Amniotic epithelial cell (primary cell): ENCODE measurements around the gene CDRT15L2.
"Not testable (repeated sequence)": the region's sequence is repeated elsewhere in the genome, so short reads cannot be mapped to it uniquely, and the experiment has no call there.

Experiments
- DNase-seq: peaks from one replicate; pipeline ENCODE4 v3.0.0-alpha.2; 2010; ENCODE audit warnings: low read depth

The CDRT15L2 gene

DNA sequence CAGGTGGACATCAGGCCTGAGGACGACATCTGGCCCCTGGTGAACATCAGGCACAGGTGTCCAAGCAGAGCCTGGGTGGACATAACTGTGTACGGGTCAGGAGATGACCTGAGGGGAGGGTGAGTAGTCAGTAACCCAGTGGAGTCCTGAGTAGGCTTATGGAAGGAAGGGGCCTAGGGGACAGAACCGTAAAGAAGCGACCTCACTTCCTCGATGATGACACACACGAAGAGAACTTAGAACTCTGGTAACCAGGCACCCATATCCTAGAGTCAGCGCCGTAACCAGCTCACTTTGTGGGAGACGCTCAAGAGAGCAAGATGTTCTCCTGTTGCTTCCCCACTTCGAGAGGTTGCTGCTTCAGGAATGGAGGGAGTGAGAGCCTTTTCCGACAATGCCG is at the start of gene CDRT15L2:
Gene CDRT15L2, plus strand, starts transcription at position 301 of the 400 bp plus-strand sequence. Its CDS starts 20 bp downstream, at position 321.
- DNase-seq: not testable (repeated sequence)

DNA sequence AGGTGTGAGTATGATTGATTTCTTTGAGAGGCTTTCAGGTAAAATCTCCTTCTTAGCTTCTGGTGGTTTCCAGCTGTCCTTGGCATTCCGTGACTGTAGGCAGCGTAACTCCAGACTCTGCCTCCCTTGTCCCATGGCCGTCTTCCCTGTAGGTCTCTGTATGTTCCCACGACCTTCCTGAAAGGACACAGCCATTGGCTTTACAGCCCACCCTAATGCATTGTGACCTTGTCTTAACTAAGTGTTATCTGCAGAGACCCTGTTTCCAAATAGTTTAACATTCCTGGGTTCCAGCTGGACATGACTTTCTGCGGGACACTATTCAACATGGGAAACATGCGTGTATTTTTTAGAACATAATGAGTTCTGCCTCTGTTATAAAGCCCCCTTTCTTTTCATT is 49.4 kb upstream of the CDRT15L2 start:
- not testable (repeated sequence) for DNase-seq

DNA sequence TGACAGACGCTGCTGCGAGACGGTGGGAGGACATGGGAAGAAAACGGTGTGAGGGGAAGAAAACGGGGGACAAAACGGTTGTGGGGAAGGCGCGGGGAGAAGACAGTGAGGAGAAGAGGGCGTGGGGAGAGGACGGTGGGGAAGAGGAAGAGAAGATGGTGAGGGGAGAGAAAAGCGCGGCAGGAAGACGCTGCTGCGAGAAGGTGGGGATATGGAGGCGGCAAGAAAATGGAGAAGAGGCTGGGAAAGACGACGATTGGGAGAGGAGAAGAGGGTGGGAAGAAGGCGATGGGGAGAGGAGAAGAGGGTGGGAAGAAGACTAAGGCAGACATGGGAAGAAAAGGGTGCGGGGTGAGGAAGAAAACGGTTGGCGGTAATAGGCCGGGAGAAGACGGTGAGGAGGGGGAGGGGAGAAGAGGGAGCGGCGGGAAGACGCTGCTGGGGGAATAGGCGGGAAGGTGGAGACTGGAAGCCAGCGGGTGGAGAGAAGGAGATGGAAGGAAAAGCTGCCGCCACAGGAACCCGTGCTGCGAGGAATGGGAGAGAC is 46.9 kb upstream of the CDRT15L2 start:
- DNase-seq: peak; percentile 45

DNA sequence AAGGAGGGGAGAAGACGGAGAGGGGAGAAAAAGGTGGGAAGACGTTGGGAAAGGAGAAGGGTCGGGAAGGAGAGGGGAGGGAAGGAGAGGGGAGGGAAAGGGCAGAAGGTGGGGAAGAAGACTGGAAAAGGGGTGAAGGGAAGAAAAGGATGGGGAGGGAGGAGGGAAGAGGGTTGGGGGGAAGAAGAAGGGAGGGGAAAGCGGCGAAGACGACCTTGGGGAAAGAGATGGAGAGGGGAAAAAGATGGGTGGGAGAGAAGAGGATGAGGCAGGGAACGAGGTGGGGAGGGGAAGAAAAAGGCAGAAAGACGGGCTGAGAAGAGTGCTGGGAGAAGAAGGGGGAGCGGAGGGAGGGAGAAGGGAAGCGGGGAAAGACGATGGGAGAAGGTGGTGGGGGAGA is 46.3 kb upstream of the CDRT15L2 start:
- peak; percentile 22 for DNase-seq

DNA sequence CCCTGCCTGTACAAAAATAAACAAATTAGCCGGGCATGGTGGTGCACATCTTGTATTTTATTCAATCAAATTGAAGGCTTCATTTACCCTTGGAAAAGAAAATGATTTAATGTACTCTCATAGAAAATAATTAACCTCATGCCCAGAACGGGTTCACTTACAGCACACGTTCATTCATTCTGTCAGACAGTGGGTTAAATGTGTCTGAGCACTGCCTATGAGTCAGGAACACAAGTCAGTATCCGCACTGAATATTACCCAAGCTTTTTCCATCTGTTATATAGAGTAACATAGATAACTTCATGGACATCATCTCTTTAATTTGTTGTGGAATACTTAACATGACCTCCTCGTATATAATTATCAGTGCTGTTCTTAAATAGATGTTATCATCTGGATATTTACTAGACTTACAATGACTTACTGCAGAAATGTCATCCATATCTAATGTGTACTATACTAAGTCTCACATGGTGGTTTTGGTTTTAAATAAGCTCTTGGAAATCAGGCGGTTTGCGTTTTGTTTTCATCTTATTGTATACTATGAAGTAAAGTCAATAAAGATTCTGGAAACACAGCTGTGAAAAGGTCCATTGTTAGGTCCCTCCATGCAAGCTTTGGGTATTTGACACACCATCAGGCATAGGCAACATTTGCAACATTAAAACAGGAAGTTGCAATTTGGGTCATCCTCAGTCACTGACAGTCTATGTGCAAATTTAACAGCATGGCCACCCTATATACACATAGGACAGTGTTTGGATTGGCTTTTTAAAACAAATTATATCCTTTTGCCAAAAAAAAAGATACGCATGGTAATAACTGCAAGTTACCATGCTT is 44.6 kb upstream of the CDRT15L2 start:
- DNase-seq: peak; percentile 46

DNA sequence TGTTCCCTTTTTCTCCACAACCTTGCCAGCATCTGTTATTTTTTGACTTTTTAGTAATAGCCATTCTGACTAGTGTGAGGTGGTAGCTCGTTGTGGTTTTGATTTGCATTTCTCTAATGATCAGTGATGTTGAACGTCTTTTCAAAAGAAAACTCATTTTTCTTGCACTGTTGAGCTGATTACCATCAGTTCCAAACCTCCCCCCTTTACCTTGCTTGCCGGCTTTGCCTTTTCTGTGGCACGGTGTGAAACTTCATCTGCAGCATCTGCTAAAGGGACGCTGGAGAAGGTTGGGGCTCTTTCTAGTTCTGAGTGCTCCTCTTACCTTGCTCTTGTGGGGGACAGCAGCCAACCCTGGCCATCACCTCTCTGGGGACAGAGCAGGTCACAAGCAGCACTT is 39.1 kb upstream of the CDRT15L2 start:
- not testable (repeated sequence) for DNase-seq

DNA sequence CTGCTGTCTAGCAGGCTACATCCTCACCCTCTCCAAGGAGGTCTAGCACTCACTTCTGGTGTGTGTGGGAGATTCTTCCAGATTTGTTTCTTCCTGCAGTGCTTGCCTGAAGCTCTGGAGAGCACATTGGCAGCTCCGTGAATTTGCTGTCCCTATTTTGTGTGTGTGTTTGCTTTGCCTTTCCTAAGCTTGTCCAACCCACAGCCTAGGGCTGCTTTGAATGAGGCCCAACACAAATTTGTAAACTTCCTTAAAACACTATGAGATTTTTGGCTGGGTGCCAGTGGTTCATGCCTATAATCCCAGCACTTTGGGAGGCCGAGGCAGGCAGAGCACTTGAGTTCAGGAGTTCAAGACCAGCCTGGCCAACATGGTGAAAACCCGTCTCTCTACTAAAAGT is 38.7 kb upstream of the CDRT15L2 start:
- DNase-seq: not testable (repeated sequence)

DNA sequence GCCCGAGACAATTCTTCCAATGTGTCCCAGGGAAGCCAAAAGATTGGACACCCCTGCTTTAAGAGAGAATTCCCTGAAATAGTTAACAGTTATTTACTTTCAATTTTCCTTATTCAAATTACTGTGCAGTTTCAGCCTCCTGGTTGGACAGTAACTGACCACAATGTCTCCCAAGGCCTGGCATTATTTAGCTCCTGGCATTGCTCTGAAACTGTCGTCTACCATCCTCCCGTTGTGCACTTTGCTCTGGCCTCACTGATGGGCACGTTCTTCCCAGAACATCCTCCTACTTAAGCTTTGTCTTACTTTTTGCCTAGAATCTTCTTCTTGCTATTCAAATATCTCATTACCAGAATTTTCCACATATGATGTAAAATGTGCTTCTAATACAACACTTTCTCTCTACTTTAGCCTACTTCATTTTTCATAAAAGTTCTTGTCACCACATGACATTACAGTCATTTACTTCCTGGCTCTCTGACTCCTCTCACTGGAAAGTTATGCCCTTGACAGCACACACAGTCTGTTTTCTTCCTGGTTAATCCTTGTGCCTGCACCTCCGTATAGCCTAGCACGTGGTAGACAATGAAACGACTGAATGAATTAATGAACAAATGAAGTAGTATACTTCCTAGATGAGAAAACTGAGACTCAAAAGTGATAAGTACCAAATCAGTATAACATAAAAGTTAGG is 37.5 kb upstream of the CDRT15L2 start:
- DNase-seq: peak; percentile 24

DNA sequence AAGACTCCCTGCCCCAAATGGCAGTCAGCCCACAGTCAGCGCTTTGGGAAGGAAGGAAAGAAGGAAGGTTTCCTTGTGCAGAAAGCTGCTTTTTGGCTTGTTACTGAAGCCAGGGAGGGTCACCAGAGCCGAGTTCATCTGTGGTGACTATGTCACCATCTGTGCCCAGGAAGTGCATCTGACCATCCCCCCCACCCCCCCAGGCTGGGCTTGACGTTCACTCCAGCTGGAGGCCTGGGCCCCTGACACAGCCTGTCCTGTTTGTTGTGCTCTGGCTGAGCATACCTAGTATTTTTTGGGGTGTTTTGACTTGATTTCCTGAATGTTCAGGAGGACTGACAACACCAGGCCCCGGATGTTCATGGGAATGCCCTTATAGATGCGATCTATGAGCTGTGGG is 31.6 kb upstream of the CDRT15L2 start:
- DNase-seq: not testable (repeated sequence)

DNA sequence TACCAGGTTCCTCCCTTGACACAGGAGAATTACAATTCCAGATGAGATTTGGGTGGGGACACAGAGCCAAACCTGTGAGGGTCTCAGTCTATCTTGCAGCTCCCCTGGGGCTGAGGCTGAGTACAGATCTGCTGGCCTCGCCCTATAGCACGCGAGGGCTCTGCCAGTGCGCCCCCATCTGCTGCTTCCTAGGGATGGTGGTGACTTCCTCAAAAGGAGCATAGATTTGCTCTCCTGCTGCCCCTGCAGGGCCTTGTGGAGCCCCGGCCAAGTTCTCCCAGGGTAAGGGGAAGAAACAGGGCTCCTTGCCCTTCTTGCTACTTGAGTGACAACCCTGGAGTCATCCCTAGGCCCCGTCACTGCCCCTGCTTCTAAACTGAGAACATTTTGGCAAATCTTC is 26.6 kb upstream of the CDRT15L2 start:
- DNase-seq: not testable (repeated sequence)

DNA sequence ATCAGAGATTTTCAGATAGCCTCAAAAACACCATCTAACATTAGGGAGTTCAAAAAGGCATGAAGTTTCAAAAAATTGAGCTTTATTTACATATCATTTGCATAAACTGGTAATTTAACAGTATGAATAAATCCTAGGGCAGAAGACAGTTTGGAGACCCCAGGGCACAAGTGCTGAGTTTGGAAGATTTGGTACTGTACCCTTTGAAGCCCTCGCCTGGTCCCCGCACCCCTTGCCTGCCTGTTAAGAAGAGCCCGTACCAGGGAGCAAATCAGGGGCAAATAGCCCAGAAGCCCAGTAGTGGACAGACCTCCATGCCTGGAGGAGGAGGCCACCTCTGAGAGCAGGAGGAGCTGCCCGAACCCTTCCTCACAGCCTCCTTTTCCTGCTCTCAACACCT is 24.8 kb upstream of the CDRT15L2 start:
- DNase-seq: not testable (repeated sequence)

DNA sequence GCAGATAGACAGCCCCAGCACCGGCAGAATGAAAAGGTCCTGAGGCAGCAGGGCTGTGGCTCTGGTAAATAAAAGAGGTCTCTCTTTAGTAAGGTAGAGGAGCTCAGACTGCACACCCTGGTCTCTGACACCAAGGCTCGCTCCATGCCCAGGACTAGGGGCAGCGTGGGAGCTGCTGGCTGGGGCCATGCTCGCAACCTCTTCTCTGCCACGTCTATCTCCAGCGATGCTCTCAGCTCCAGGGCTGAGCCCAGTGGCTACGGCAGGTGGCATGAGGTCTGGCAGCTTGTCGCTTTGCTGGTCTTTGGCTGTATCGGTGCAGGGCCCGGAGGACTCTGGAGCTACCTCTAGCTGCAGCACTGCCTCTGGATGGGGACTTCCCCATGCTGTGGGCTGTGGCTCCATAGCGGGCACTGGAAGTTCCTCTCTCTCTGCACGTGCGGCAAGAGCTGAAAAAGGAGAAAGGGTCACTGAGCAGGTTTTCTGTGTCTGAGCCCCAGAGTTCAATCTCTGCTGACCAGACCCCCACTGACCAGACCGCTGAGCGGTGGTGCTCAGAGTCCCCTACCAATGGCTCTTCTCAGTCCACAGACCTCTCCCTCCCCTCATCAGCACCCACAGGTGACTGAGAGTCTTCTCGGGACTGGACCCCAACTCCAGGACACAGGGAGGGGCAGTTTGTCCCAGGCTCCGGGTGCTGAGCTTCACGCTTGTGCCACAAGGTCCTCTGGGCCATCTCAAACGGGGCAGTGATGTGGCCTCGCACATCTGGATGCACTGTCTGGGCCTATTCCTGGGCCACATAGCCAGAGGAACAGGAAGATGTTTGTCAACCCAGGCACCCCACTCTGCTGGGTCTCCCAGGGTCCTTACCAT is 24.2 kb upstream of the CDRT15L2 start:
- not testable (repeated sequence) for DNase-seq

DNA sequence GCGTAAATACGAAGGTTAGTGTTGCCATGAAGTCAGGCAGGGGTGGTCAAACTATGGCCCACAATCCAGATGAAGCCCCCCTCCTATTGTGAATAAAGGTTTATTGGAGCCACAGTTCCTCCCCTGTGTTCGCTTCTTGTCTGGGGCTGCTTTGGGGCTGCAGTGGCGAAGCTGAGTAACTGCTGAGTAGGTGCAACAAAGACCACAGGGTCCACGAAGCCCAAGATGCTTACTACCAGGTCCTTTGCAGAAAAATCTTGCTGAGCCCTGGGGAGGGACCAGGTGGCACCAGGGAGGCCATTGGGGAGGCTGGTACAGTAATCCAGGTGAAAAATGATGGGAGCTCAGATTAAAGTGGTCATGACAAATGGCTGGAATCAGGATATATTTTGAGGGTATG is 21.4 kb upstream of the CDRT15L2 start:
- DNase-seq: not testable (repeated sequence)

DNA sequence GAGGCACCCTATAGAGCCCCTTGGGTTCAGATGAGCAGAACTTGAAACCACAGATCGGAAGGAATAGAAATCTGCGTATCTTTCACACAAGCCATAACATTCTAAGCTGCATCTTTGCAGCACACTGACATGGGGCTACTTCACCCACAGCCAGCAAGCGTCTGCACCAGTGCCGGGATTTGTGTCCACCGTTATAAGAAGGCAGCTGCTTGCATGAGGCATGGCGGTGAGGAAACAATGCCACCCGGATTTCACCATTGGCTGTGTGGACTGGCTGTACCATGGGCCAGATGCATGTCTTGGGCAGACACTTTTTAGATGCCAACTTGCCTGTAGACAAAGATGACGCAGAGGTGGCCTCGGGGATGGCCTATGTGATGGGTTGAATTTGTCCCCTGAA is 20.5 kb upstream of the CDRT15L2 start:
- DNase-seq: not testable (repeated sequence)

DNA sequence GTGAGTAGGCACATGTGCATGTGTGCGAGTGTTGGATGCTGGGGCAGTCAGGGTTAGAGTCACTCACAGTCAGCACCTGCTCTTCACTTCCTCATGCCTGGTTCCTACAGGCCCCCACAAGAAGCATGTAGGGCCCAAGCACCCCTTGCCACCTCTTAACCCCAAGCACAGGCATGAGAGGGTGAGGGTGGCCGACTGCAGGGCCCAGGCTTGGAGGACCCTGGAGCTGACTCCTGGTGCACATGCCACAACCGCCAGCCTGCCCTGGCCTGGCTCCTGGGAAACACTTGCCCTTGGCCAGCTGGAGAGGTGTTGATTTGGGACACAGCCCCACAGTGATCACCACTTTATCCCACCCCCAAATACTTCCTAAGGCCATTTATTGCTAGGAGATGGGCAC is 16.9 kb upstream of the CDRT15L2 start:
- DNase-seq: no peak

DNA sequence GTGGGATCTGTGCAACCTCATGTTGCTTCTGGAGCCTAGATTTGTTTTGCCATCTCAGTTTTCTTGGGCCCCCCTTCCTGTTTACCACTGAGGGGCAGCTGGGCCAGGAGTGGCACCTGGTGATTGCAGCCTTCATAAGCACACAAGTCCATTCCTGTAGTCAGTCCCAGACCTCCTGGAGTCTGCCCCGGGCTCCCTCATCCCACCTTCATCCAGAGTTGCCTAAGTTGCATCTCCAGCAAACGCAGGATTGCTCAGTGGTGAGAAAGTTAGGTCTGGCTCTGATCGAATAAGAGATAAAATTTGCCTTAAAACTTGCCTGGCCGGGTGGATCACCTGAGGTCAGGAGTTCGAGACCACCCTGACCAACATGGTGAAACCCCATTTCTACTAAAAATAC is 14.3 kb upstream of the CDRT15L2 start:
- DNase-seq: not testable (repeated sequence)

DNA sequence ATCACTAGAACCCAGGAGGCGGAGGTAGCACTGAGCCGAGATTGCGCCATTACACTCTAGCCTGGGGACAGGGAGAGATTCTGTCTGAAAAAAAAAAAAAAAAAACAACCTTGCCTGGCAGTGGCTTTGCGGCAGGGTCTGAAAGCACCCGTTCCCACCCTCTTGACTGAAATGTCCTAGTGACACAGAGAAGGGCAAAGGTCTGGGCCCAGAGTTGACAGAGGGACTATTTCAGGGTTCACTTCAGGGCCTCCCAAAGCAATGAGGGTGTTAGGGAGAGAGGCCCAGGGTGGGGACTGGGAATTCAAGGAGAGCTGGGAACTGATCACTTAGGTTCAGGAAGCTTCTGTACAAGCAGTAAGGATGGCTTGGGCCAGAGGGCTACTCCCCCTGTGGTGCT is 13.8 kb upstream of the CDRT15L2 start:
- no peak for DNase-seq

DNA sequence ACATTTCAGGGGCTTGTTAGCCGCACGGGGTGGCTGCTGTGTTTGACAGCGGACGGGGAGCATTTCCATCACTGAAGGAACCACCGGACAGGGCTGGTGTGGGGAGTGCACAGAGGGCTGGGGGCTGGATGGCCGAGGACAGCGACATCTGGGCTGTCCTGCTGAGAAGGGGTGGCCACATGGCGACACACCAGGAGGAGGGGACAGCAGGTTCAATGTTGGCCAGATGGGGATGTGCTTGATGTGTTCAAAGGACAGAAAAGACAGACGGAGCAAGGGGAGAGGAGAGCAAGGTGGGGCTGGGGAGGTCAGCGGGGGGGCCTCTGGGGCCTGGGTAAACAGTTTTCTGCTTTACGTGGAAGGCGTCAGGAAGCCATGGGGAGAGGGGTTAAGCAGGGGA is 12.8 kb upstream of the CDRT15L2 start:
- DNase-seq: not testable (repeated sequence)

DNA sequence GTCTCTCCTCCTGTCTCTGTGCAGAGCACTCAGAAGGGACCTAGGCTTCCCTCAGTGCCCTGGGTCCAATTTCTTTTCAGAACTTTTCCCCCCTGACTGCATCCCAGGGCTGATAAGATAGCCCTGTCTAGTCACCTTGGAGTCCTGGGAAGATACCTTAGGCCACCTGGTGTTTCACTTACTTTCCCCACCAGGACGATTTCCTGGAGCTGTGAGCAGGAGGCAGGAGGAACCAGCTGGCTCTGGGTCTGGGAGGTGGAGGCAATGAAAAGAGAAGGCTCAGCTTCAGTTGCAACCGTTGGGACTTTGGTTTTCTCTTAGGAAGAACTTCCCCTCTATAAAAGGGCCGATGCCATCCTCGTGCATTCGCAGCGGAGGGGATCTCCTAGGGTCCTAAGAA is 12.1 kb upstream of the CDRT15L2 start:
- not testable (repeated sequence) for DNase-seq

DNA sequence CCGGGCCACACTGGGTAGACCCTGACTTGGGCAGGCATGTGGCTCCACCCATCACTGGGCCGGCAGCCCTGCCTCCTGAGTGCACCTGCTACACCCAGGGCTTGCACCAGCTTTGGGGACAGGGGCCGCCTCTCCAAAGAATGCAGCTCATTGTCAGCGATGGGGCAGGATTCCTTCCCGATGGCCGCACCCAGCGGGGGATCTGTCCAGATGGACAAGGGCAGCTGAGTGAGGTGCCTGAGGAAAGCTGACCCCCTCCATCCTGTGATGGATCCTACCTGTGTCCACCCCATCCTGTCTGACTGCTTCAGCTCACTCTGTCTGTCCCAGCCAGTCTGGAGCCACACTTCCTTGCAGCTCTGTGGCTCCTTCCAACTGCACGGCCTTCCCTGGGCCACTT is 10.9 kb upstream of the CDRT15L2 start:
- DNase-seq: not testable (repeated sequence)

DNA sequence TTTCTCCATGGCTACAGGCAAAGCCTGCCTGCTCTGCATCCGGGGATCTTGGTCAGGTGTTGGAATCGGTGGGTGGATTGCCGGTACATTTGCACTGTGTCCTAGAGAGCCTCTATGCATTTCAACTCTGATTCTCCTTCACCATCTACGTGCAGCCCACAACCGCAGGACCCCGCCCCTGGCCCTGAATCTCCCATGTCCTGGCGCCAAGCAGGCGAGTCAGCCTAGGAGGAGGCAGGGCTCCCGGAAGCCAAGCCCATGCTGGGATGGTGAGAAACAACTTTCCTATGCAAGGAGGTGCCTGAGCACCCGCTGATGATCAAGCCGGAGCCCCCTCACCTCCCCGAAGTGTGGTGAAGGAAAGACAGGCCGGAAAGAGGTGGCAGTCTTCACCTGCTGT is 7.9 kb upstream of the CDRT15L2 start:
- not testable (repeated sequence) for DNase-seq

DNA sequence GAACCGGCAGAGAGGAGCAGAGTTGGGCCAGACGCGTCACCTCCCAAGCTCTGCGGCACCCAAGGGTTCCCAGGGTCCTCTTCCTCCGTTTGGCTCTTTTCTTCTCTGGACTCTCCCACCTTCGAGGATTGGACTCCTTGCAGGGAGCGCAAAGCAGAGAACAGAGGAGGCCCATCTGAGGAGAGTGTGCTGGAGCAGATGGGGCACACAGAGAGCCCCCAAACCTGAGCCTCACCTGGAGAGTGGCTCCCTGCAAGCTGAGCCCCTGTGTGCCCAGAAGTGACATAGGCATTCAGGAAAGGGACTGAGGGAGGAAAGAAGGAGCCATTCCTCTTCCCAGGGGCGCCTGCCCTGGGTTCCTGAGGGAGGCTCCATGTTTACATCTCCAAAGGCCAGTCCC is 6.3 kb upstream of the CDRT15L2 start:
- not testable (repeated sequence) for DNase-seq
